CD4-positive, alpha-beta T cell treated with Interleukin-6 for 4 hours (primary cell): Measurements from ENCODE around the gene RNF169.
"Not testable (repeated sequence)": the region's sequence is repeated elsewhere in the genome, so short reads cannot be mapped to it uniquely, and the experiment has no call there.

Source experiments
- DNase-seq: peaks from one replicate; pipeline ENCODE4 v3.0.0-alpha.2; 2020; ENCODE audit warnings: mixed read lengths

RNF169 gene

GRCh38 chr11:74730571-74731260 is 17.9 kb upstream of the RNF169 start:
- no peak for DNase-seq

- DNase-seq: no peak
Measured at GRCh38 chr11:74731301-74732094, 17.2 kb upstream of the RNF169 start, which contains the start of gene CHRDL2. CHRDL2 (minus strand) TSS chr11:74731426; CDS start chr11:74730888, 538 bp downstream.

- DNase-seq: no peak
Measured at GRCh38 chr11:74734559-74734925, 14.1 kb upstream of the RNF169 start.

- no peak for DNase-seq
Measured at GRCh38 chr11:74735365-74735928, 13.2 kb upstream of the RNF169 start.

GRCh38 chr11:74736031-74736430 is 12.6 kb upstream of the RNF169 start:
- DNase-seq: no peak

- peak; percentile 56 for DNase-seq
Measured at GRCh38 chr11:74739546-74740270, 8.9 kb upstream of the RNF169 start.

GRCh38 chr11:74742070-74742469 is 6.6 kb upstream of the RNF169 start:
- DNase-seq: no peak

- no peak for DNase-seq
Measured at GRCh38 chr11:74743640-74744039, 5.0 kb upstream of the RNF169 start.

GRCh38 chr11:74744277-74744676 is 4.4 kb upstream of the RNF169 start:
- DNase-seq: no peak

GRCh38 chr11:74746868-74747267 is 1.8 kb upstream of the RNF169 start:
- no peak for DNase-seq

- peak; percentile 58 for DNase-seq
Measured at GRCh38 chr11:74749127-74749964, 697 bp downstream of the RNF169 start.

GRCh38 chr11:74749965-74750296 is 1.3 kb downstream of the RNF169 start:
- no peak for DNase-seq

GRCh38 chr11:74750598-74750997 is 1.9 kb downstream of the RNF169 start:
- not testable (repeated sequence) for DNase-seq

- DNase-seq: no peak
Measured at GRCh38 chr11:74751303-74751702, 2.7 kb downstream of the RNF169 start.

GRCh38 chr11:74754507-74755252 is 6.0 kb downstream of the RNF169 start:
- DNase-seq: no peak

GRCh38 chr11:74755395-74755995 is 6.8 kb downstream of the RNF169 start:
- no peak for DNase-seq

GRCh38 chr11:74756571-74756970 is 7.9 kb downstream of the RNF169 start:
- no peak for DNase-seq

GRCh38 chr11:74766905-74767304 is 18.3 kb downstream of the RNF169 start:
- DNase-seq: no peak

GRCh38 chr11:74768172-74768651 is 19.6 kb downstream of the RNF169 start:
- DNase-seq: not testable (repeated sequence)

- DNase-seq: no peak
Measured at GRCh38 chr11:74769055-74769707, 20.5 kb downstream of the RNF169 start.

GRCh38 chr11:74770456-74770855 is 21.8 kb downstream of the RNF169 start:
- no peak for DNase-seq
